WTC11 (cell line): ENCODE measurements around the gene ALS2CL. TPM values are rescaled to one million over a fixed set of nuclear protein-coding genes. Genes with fewer than 3 reads are reported as not detected.

Experiments
- ATAC-seq: fragments of 200-7000 bp; cut with Tn5 transposase; 2 replicates; pipeline ENCODE4 v1.10.0; 2021; ENCODE audit warnings: mild to moderate bottlenecking, moderate library complexity
- CTCF ChIA-PET: fragments of 300-600 bp; sonication (Branson Sonifier 250); formaldehyde crosslinking; loops from one replicate; lab custom pipeline; 2021; ENCODE audit warnings: antibody characterized with exemption; lab: Charles Lee
- POLR2A ChIA-PET: fragments of 350-600 bp; sonication (Branson Sonifier 250); formaldehyde crosslinking; loops from one replicate; lab custom pipeline; 2021; ENCODE audit warnings: antibody characterized with exemption; lab: Charles Lee
- DNase-seq: peaks from one replicate; pipeline ENCODE4 v3.0.0; 2021; ENCODE audit warnings: low spot score
- H3K27ac Mint-ChIP-seq: 2 replicates; pipeline ENCODE4 v1.8.0; 2021; ENCODE audit warnings: mixed read lengths
- H3K27me3 Mint-ChIP-seq: 2 replicates; pipeline ENCODE4 v1.8.0; 2021; ENCODE audit warnings: low read depth, mild to moderate bottlenecking, moderate library complexity, mixed read lengths
- H3K36me3 Mint-ChIP-seq: 2 replicates; pipeline ENCODE4 v1.8.0; 2021; ENCODE audit warnings: mixed read lengths
- H3K4me1 Mint-ChIP-seq: 2 replicates; pipeline ENCODE4 v1.8.0; 2022; ENCODE audit warnings: mixed read lengths
- H3K4me3 Mint-ChIP-seq: 2 replicates; pipeline ENCODE4 v1.8.0; 2021; ENCODE audit warnings: mild to moderate bottlenecking, moderate library complexity, mixed read lengths
- H3K9me3 Mint-ChIP-seq: 2 replicates; pipeline ENCODE4 v1.8.0; 2021; ENCODE audit warnings: mixed read lengths
- EMX1 ChIP-seq: fragments of 250-450 bp; sonication (Bioruptor Pico); IDR thresholded peaks from 2 replicates; pipeline ENCODE4 v1.8.0; 2021; ENCODE audit warnings: mild to moderate bottlenecking
- ETV6 ChIP-seq: sonication (generic); formaldehyde crosslinking; IDR thresholded peaks from 2 replicates; pipeline ENCODE4 v1.8.1; 2022; ENCODE audit warnings: mild to moderate bottlenecking, missing genetic modification reagents
- FOXJ3 ChIP-seq: sonication (generic); formaldehyde crosslinking; IDR thresholded peaks from 2 replicates; pipeline ENCODE4 v1.9.0; 2021; ENCODE audit warnings: missing genetic modification reagents, mild to moderate bottlenecking, borderline replicate concordance
- FOXK1 ChIP-seq: sonication (generic); formaldehyde crosslinking; IDR thresholded peaks from 2 replicates; pipeline ENCODE4 v1.8.0; 2022; ENCODE audit warnings: mild to moderate bottlenecking, moderate library complexity, missing genetic modification reagents
- GTF2I ChIP-seq: fragments of 250-450 bp; sonication (Bioruptor Pico); conservative IDR thresholded peaks from 2 replicates; pipeline ENCODE4 v1.4.0; 2021; ENCODE audit warnings: mild to moderate bottlenecking
- JUN ChIP-seq: sonication (generic); formaldehyde crosslinking; IDR thresholded peaks from 2 replicates; pipeline ENCODE4 v1.8.0; 2023; ENCODE audit warnings: mild to moderate bottlenecking, missing genetic modification reagents
- KAT7 ChIP-seq: sonication (generic); formaldehyde crosslinking; IDR thresholded peaks from 2 replicates; pipeline ENCODE4 v1.8.1; 2023; ENCODE audit warnings: missing genetic modification reagents, mild to moderate bottlenecking, borderline replicate concordance
- MXD4 ChIP-seq: fragments of 250-450 bp; sonication (Bioruptor Pico); IDR thresholded peaks from 2 replicates; pipeline ENCODE4 v1.8.0; 2021; ENCODE audit warnings: mild to moderate bottlenecking, moderate library complexity, borderline replicate concordance
- NFATC4 ChIP-seq: fragments of 250-450 bp; sonication (Bioruptor Pico); IDR thresholded peaks from 2 replicates; pipeline ENCODE4 v1.9.0; 2021; ENCODE audit warnings: mild to moderate bottlenecking
- NFE2L1 ChIP-seq: sonication (generic); formaldehyde crosslinking; IDR thresholded peaks from 2 replicates; pipeline ENCODE4 v1.8.1; 2023; ENCODE audit warnings: missing genetic modification reagents
- NR2C2 ChIP-seq: sonication (generic); formaldehyde crosslinking; IDR thresholded peaks from 2 replicates; pipeline ENCODE4 v1.8.0; 2022; ENCODE audit warnings: mild to moderate bottlenecking, missing genetic modification reagents
- OVOL2 ChIP-seq: fragments of 250-450 bp; sonication (Bioruptor Pico); IDR thresholded peaks from 2 replicates; pipeline ENCODE4 v1.9.0; 2021; ENCODE audit warnings: mild to moderate bottlenecking, borderline replicate concordance
- RELA ChIP-seq: sonication (generic); formaldehyde crosslinking; IDR thresholded peaks from 2 replicates; pipeline ENCODE4 v1.8.1; 2022; ENCODE audit warnings: missing genetic modification reagents, mild to moderate bottlenecking, borderline replicate concordance
- RORB ChIP-seq: fragments of 250-450 bp; sonication (Bioruptor Pico); IDR thresholded peaks from 2 replicates; pipeline ENCODE4 v1.9.0; 2021; ENCODE audit warnings: mild to moderate bottlenecking
- SMAD4 ChIP-seq: sonication (generic); formaldehyde crosslinking; IDR thresholded peaks from 2 replicates; pipeline ENCODE4 v1.8.0; 2022; ENCODE audit warnings: mild to moderate bottlenecking, missing genetic modification reagents
- SOX15 ChIP-seq: fragments of 250-450 bp; sonication (Bioruptor Pico); IDR thresholded peaks from 2 replicates; pipeline ENCODE4 v1.9.0; 2021; ENCODE audit warnings: mild to moderate bottlenecking
- TEAD4 ChIP-seq: sonication (generic); formaldehyde crosslinking; IDR thresholded peaks from 2 replicates; pipeline ENCODE4 v1.8.0; 2022; ENCODE audit warnings: mild to moderate bottlenecking, missing genetic modification reagents
- ZNF138 ChIP-seq: sonication (generic); formaldehyde crosslinking; conservative IDR thresholded peaks from 2 replicates; pipeline ENCODE4 v1.8.1; 2022; ENCODE audit warnings: mild to moderate bottlenecking, moderate library complexity, missing genetic modification reagents
- ZNF317 ChIP-seq: sonication (generic); formaldehyde crosslinking; IDR thresholded peaks from 2 replicates; pipeline ENCODE4 v1.8.1; 2023; ENCODE audit warnings: low read depth, mild to moderate bottlenecking, moderate library complexity, missing genetic modification reagents, borderline replicate concordance
- total RNA-seq: library from RNA; stranded (reverse); gene quantifications from 3 replicates; pipeline ENCODE4 v1.2.3, GENCODE V29; 2021
- TF ChIP-seq, protein P1 (sequence below): sonication (generic); formaldehyde crosslinking; IDR thresholded peaks from 2 replicates; pipeline ENCODE4 v1.8.1; 2022; ENCODE audit warnings: mild to moderate bottlenecking, missing genetic modification reagents, moderate library complexity, borderline replicate concordance
- TF ChIP-seq, protein P2 (sequence below): fragments of 250-450 bp; sonication (Bioruptor Pico); IDR thresholded peaks from 2 replicates; pipeline ENCODE4 v2.1.2; 2022; ENCODE audit warnings: mild to moderate bottlenecking, moderate library complexity
- TF ChIP-seq, protein P3 (sequence below): sonication (generic); formaldehyde crosslinking; IDR thresholded peaks from 2 replicates; pipeline ENCODE4 v1.8.0; 2022; ENCODE audit warnings: mild to moderate bottlenecking, missing genetic modification reagents
- TF ChIP-seq, protein P4 (sequence below): fragments of 250-450 bp; sonication (Bioruptor Pico); IDR thresholded peaks from 2 replicates; pipeline ENCODE4 v1.9.0; 2021; ENCODE audit warnings: mild to moderate bottlenecking
- TF ChIP-seq, protein P5 (sequence below): fragments of 250-450 bp; sonication (Bioruptor Pico); IDR thresholded peaks from 2 replicates; pipeline ENCODE4 v1.9.0; 2021; ENCODE audit warnings: mild to moderate bottlenecking

ALS2CL gene
- total RNA-seq, 1 experiment from 2014 or later, result 12.6 TPM

DNA sequence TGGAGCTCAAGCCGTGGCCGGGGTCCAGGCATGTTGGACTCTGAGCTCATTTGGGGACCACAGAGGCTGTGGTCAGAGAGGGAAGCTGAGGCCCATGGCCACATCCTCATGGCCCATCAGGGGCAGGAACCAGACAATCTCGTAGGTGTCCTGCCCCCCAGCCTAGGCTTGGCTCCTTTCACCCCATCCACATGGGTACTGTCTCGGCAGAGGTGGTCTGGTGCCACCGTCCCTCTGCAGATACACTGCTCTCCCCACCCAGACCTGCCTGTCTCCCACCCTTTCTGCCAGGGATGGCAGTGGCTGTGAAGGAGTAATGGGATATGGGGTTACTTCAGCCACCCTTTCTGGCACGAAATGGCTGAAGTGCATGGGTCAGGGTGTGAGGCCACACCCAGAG, 16.2 kb upstream of the ALS2CL start:
- Mint-ChIP-seq H3K4me1 (peaks cover 11% of the 10 kb centered on the region), H3K27ac (no peak overlapping the region), H3K9me3 (no peaks in the 10 kb centered on the region), H3K4me3 (no peak overlapping the region)
- POLR2A ChIA-PET, result no interaction called here
- no peak for ATAC-seq
- CTCF ChIA-PET, result interaction anchor here (1.0 to 1.6 kb wide), 6 partner anchors 10 to 662 kb away, joined by 3 to 5 read pairs (median 3); no protein-coding TSS in a partner anchor
- no peak for TF ChIP-seq FOXJ3
- TF ChIP-seq, all 79 proteins: peak for 0
- no peaks in the 10 kb centered on the region for H3K36me3 Mint-ChIP-seq
- H3K27me3 Mint-ChIP-seq, result peaks cover 2% of the 10 kb centered on the region; the same call in 1 of the 2 replicates
- peak; percentile 3 for DNase-seq

DNA sequence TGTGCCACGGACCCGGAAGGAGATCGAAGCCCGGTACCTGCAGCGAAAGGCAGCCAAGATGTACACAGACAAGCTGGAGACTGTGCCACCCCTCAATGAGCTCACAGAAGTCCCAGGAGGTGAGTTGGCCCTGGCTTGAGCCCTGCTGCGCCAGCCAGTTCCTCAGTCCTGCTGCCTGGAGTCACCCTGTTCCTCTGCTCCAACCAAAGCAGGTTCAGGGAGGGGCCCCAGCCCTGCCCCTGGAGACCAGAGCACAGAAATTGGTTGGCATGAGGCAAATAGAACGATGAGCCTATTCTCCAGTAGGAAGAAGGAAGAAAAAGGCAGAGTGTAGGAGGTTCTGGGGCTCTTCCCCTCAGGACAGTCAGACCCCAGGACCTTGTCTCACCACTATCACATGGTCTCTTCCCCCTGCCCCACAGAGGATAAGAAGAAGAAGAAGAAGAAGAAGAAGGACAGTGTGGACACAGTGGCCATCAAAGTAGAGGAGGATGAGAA, 15.7 kb upstream of the ALS2CL start:
- DNase-seq, result no peak
- H3K4me3 Mint-ChIP-seq, result no peak overlapping the region

DNA sequence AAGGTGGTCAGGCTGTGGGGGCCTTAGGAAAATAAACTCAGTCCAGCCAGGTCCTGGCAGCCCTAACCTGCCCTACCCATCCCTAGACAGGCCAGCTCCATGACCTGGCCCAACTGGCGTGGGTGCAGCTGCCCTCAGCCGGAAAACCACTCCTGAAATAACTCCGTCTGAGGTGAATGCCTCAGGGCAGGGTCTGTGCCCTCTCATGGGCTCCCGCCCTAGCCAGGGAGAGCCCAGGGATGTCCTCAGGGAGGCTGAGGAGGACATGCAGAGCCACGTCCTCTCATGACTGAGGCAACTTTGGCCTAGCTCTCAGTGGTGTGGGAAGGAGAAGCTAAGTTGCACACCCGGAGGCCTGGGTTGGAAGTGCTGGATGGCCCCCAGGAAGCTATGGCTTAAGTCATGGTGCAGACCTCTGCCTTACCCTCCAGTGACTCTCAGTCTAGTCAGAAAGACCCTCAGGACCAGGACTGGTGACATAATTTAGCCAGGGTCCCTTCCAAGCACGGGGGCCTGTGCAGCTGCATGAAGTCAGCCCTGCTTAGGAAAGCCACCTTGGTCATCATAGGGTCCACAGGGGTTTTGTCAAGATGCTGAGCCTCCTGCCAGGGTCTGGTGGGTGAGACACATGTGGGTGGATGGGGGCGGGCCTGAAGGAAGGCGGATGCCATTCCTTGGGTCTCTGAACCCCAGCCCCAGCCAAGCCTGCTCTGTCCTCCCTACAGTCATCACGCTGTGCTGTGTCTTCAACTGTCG, 15.1 kb upstream of the ALS2CL start:
- Mint-ChIP-seq H3K4me1 (peaks cover 11% of the 10 kb centered on the region), H3K36me3 (no peaks in the 10 kb centered on the region), H3K27ac (no peak overlapping the region), H3K4me3 (no peak overlapping the region), H3K9me3 (no peaks in the 10 kb centered on the region), H3K27me3 (peaks cover 6% of the 10 kb centered on the region)
- CTCF ChIA-PET, result interaction anchor here (0.5 to 1.8 kb wide), 11 partner anchors 9 to 201 kb away, joined by 3 to 8 read pairs (median 4); partner anchors contain the start of gene PRSS50
- DNase-seq, result peak; percentile 7
- no peak for ATAC-seq
- TF ChIP-seq, protein P1, sequence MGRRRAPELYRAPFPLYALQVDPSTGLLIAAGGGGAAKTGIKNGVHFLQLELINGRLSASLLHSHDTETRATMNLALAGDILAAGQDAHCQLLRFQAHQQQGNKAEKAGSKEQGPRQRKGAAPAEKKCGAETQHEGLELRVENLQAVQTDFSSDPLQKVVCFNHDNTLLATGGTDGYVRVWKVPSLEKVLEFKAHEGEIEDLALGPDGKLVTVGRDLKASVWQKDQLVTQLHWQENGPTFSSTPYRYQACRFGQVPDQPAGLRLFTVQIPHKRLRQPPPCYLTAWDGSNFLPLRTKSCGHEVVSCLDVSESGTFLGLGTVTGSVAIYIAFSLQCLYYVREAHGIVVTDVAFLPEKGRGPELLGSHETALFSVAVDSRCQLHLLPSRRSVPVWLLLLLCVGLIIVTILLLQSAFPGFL (CRISPR knock-in tag), result no peak
- POLR2A ChIA-PET, result no interaction called here

More for the DNA sequence above, 15.7 kb upstream of the ALS2CL start:
- TF ChIP-seq NFE2L1 (no peak), KAT7 (CRISPR knock-in tag) (no peak), NR2C2 (CRISPR knock-in tag) (no peak), SOX15 (CRISPR knock-in tag) (no peak), EMX1 (CRISPR knock-in tag) (no peak), FOXK1 (CRISPR knock-in tag) (no peak), ETV6 (CRISPR knock-in tag) (no peak), ZNF138 (CRISPR knock-in tag) (no peak), SMAD4 (CRISPR knock-in tag) (no peak), TEAD4 (CRISPR knock-in tag) (no peak)
- TF ChIP-seq, protein P2, sequence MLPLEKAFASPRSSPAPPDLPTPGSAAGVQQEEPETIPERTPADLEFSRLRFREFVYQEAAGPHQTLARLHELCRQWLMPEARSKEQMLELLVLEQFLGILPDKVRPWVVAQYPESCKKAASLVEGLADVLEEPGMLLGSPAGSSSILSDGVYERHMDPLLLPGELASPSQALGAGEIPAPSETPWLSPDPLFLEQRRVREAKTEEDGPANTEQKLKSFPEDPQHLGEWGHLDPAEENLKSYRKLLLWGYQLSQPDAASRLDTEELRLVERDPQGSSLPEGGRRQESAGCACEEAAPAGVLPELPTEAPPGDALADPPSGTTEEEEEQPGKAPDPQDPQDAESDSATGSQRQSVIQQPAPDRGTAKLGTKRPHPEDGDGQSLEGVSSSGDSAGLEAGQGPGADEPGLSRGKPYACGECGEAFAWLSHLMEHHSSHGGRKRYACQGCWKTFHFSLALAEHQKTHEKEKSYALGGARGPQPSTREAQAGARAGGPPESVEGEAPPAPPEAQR (CRISPR knock-in tag), result no peak
- TF ChIP-seq, protein P3, sequence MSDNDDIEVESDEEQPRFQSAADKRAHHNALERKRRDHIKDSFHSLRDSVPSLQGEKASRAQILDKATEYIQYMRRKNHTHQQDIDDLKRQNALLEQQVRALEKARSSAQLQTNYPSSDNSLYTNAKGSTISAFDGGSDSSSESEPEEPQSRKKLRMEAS (CRISPR knock-in tag), result no peak
- TF ChIP-seq, protein P4, sequence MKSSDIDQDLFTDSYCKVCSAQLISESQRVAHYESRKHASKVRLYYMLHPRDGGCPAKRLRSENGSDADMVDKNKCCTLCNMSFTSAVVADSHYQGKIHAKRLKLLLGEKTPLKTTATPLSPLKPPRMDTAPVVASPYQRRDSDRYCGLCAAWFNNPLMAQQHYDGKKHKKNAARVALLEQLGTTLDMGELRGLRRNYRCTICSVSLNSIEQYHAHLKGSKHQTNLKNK (CRISPR knock-in tag), result no peak
- H3K9me3 Mint-ChIP-seq, result no peaks in the 10 kb centered on the region
- ChIA-PET CTCF (interaction anchor here (0.5 to 1.6 kb wide), 7 partner anchors 10 to 200 kb away, joined by 3 to 5 read pairs (median 4); no protein-coding TSS in a partner anchor), POLR2A (no interaction called here)
- H3K36me3 Mint-ChIP-seq, result no peaks in the 10 kb centered on the region
- H3K4me1 Mint-ChIP-seq, result peaks cover 11% of the 10 kb centered on the region
- H3K27me3 Mint-ChIP-seq, result peaks cover 2% of the 10 kb centered on the region; the same call in 1 of the 2 replicates
- no peak overlapping the region for H3K27ac Mint-ChIP-seq
- ATAC-seq, result no peak

DNA sequence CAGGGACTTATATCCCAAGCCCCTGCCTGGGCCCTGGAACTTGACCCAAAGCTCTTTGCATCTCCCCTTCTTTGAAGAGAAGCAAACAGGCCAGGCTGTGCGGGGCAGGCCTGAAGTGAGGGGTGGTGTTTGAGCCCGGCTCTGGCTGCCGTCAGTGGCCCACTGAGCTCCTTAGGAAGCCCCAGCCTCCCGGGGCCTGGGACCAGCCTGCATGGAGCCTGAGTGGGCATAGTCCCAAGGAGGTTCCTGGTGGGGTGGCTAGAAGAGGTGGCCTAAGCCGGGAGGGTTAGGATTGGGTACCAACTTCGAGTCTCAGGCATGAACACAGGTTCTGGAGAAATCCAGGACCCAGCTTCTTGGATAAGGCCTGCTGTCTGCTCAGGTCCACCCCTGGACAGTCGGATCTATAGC, 14.1 kb upstream of the ALS2CL start:
- POLR2A ChIA-PET, result no interaction called here
- no peaks in the 10 kb centered on the region for H3K9me3 Mint-ChIP-seq
- peaks cover 10% of the 10 kb centered on the region for H3K27me3 Mint-ChIP-seq
- CTCF ChIA-PET, result interaction anchor here (0.9 to 2.3 kb wide), 12 partner anchors 10 to 219 kb away, joined by 3 to 10 read pairs (median 6); partner anchors contain the start of genes ALS2CL and PRSS50
- H3K4me3 Mint-ChIP-seq, result no peak overlapping the region
- no peak overlapping the region for H3K27ac Mint-ChIP-seq
- peaks cover 11% of the 10 kb centered on the region for H3K4me1 Mint-ChIP-seq
- DNase-seq, result no peak
- no peak for ATAC-seq
- H3K36me3 Mint-ChIP-seq, result no peaks in the 10 kb centered on the region
- no peak for TF ChIP-seq NFATC4 (CRISPR knock-in tag)
- TF ChIP-seq RORB (CRISPR knock-in tag), result no peak
- no peak for TF ChIP-seq ZNF317 (CRISPR knock-in tag)
- TF ChIP-seq, protein P5, sequence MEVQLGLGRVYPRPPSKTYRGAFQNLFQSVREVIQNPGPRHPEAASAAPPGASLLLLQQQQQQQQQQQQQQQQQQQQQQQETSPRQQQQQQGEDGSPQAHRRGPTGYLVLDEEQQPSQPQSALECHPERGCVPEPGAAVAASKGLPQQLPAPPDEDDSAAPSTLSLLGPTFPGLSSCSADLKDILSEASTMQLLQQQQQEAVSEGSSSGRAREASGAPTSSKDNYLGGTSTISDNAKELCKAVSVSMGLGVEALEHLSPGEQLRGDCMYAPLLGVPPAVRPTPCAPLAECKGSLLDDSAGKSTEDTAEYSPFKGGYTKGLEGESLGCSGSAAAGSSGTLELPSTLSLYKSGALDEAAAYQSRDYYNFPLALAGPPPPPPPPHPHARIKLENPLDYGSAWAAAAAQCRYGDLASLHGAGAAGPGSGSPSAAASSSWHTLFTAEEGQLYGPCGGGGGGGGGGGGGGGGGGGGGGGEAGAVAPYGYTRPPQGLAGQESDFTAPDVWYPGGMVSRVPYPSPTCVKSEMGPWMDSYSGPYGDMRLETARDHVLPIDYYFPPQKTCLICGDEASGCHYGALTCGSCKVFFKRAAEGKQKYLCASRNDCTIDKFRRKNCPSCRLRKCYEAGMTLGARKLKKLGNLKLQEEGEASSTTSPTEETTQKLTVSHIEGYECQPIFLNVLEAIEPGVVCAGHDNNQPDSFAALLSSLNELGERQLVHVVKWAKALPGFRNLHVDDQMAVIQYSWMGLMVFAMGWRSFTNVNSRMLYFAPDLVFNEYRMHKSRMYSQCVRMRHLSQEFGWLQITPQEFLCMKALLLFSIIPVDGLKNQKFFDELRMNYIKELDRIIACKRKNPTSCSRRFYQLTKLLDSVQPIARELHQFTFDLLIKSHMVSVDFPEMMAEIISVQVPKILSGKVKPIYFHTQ, result no peak
- TF ChIP-seq JUN (CRISPR knock-in tag), result no peak
- no peak for TF ChIP-seq OVOL2 (CRISPR knock-in tag)
- TF ChIP-seq TEAD4 (CRISPR knock-in tag), result no peak
- TF ChIP-seq GTF2I (CRISPR knock-in tag), result no peak
- no peak for TF ChIP-seq RELA (CRISPR knock-in tag)
- no peak for TF ChIP-seq MXD4
